ENCODE measurements around the gene KANSL1.

DNA sequence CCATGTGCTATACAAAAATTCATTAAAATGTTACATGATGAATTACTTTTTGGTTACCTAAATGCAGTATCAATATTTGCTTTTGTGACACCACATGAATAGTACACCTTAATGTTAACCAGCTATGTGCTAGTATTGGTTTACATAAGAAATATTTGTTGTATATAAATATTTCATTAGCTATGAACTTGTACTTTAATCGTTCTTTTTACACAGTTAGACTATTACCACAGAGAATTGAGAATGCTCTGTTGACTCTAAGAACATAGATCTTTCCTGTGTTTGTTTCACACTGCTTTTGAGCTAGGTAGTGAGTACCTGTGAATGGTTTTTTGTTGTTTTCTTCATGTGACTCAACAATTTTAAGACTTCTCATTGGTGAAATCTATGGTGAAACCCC is 93.4 kb downstream of the KANSL1 start:
- TF ChIP-seq, protein P1, sequence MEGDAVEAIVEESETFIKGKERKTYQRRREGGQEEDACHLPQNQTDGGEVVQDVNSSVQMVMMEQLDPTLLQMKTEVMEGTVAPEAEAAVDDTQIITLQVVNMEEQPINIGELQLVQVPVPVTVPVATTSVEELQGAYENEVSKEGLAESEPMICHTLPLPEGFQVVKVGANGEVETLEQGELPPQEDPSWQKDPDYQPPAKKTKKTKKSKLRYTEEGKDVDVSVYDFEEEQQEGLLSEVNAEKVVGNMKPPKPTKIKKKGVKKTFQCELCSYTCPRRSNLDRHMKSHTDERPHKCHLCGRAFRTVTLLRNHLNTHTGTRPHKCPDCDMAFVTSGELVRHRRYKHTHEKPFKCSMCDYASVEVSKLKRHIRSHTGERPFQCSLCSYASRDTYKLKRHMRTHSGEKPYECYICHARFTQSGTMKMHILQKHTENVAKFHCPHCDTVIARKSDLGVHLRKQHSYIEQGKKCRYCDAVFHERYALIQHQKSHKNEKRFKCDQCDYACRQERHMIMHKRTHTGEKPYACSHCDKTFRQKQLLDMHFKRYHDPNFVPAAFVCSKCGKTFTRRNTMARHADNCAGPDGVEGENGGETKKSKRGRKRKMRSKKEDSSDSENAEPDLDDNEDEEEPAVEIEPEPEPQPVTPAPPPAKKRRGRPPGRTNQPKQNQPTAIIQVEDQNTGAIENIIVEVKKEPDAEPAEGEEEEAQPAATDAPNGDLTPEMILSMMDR (IDR thresholded peaks at IDR 0.05; ENCODE audit: insufficient read depth, low read depth, low read length) = no peak
- TF ChIP-seq EZH2 (IDR thresholded peaks at IDR 0.05; ENCODE audit: insufficient read depth, low read length) = no peak
